Hepatocyte (in vitro differentiated cells): ENCODE data around the gene LVRN. TPM values are rescaled to one million over a fixed set of nuclear protein-coding genes. Genes with fewer than 3 reads are reported as not detected.

Experiments
- DNase-seq: peaks from one replicate; pipeline ENCODE4 v3.0.0-alpha.2; 2016; ENCODE audit warnings: low spot score
- H2AFZ ChIP-seq: fragments of 200-600 bp; sonication (generic); 2 replicates; pipeline ENCODE4 v1.6.0; 2016; ENCODE audit warnings: antibody characterized with exemption, mild to moderate bottlenecking
- H3K27ac ChIP-seq: fragments of 200-600 bp; sonication (generic); 2 replicates; pipeline ENCODE4 v1.5.1; 2016; ENCODE audit warnings: mild to moderate bottlenecking
- H3K27me3 ChIP-seq: fragments of 200-600 bp; sonication (generic); 2 replicates; pipeline ENCODE4 v1.6.1; 2016
- H3K36me3 ChIP-seq: fragments of 200-600 bp; sonication (generic); replicated peaks from 2 replicates; pipeline ENCODE4 v1.5.1; 2016; ENCODE audit warnings: low read depth; ENCODE audit not compliant: insufficient read depth
- H3K4me1 ChIP-seq: fragments of 200-600 bp; sonication (generic); 2 replicates; pipeline ENCODE4 v1.5.1; 2016; ENCODE audit warnings: mild to moderate bottlenecking, moderate library complexity; ENCODE audit not compliant: insufficient read depth
- H3K4me2 ChIP-seq: fragments of 200-600 bp; sonication (generic); 2 replicates; pipeline ENCODE4 v1.6.0; 2016
- H3K4me3 ChIP-seq: fragments of 200-600 bp; sonication (generic); 2 replicates; pipeline ENCODE4 v1.5.1; 2016; ENCODE audit warnings: mild to moderate bottlenecking
- H3K79me2 ChIP-seq: fragments of 200-600 bp; sonication (generic); 2 replicates; pipeline ENCODE4 v1.6.0; 2017; ENCODE audit warnings: mild to moderate bottlenecking
- H3K9me2 ChIP-seq: fragments of 200-600 bp; sonication (generic); replicated peaks from 2 replicates; pipeline ENCODE4 v1.6.0; 2017; ENCODE audit warnings: mild to moderate bottlenecking; ENCODE audit not compliant: insufficient read depth
- H3K9me3 ChIP-seq: fragments of 200-600 bp; sonication (generic); 2 replicates; pipeline ENCODE4 v1.5.1; 2016; ENCODE audit warnings: low read depth, mild to moderate bottlenecking
- H4K20me1 ChIP-seq: fragments of 200-600 bp; sonication (generic); 2 replicates; pipeline ENCODE4 v1.6.0; 2016; ENCODE audit warnings: mild to moderate bottlenecking; ENCODE audit not compliant: insufficient read depth, poor library complexity, severe bottlenecking
- EZH2 ChIP-seq: fragments of 200-600 bp; sonication (generic); IDR thresholded peaks from 2 replicates; pipeline ENCODE4 v1.6.1; 2016; ENCODE audit warnings: antibody characterized with exemption, mild to moderate bottlenecking, borderline replicate concordance
- EZH2phosphoT487 ChIP-seq: fragments of 200-600 bp; sonication (generic); IDR thresholded peaks from one replicate; pipeline ENCODE4 v1.6.1; 2018; ENCODE audit warnings: antibody characterized with exemption, mild to moderate bottlenecking, low read depth, moderate library complexity; ENCODE audit not compliant: unreplicated experiment, severe bottlenecking
- WGBS: methylation state at CpG from one replicate; pipeline ENCODE4 v1.1.6; 2016; ENCODE audit warnings: low lambda C conversion rate; ENCODE audit errors: missing lambda C conversion rate; 5-methylcytosine and 5-hydroxymethylcytosine counted together
- polyA plus RNA-seq: library from polyadenylated mRNA; unstranded; fragments of >200 nt; fragmentation: Nextera tagmentation; extraction: Ambion mirVana; gene quantifications from 2 replicates; pipeline ENCODE4 v1.2.1, GENCODE V29; 2016
- total RNA-seq: library from RNA; depleted of rRNA; stranded (reverse); fragments of >200 nt; gene quantifications from 2 replicates; pipeline ENCODE4 v1.2.3, GENCODE V29; 2014
- TF ChIP-seq, protein P1 (sequence below): fragments of 200-600 bp; sonication (generic); IDR thresholded peaks from 2 replicates; pipeline ENCODE4 v1.5.1; 2016; ENCODE audit warnings: antibody characterized with exemption, mild to moderate bottlenecking; ENCODE audit not compliant: poor library complexity

LVRN gene
- total and polyA plus RNA-seq, 2 experiments from 2014 or later = 0.43 TPM; not detected in 1

DNA sequence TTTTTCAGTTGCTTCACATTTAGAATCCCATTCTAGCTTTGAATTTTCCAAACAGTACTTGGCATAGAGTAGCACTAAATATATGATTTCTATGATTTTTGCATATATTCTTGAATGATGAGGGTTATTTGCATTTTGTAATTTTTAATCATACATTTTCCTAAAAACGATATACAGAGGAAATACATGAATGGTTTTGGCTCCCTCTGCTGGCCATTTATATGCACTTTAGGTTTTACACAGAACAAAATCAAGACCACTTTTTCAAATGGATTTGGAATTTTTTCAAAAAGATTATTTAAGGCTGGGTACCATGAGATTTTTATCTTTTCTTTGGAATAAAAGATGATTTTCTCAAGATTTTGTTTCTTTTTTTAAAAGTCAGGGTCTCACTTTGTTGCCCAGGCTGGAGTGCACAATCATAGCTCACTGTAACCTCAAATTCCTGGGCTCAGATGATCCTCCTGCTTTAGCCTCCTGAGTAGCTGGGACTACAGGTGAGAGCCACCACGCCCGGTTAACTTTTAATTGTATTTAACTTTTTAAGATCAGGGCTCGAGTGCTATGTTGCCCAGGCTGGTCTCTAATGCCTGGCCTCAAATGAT lies 105.9 kb downstream of the LVRN start:
- Histone ChIP-seq H4K20me1 (no peaks in the 10 kb centered on the region), H3K27ac (no peak overlapping the region), H3K9me2 (no peaks in the 10 kb centered on the region), H3K79me2 (no peaks in the 10 kb centered on the region), H3K27me3 (peaks cover 6% of the 10 kb centered on the region), H3K4me3 (no peak overlapping the region), H2AFZ (peak overlapping the region; percentile 2), H3K36me3 (no peaks in the 10 kb centered on the region), H3K4me1 (no peaks in the 10 kb centered on the region), H3K9me3 (no peaks in the 10 kb centered on the region), H3K4me2 (no peak overlapping the region)
- TF ChIP-seq, protein P1, sequence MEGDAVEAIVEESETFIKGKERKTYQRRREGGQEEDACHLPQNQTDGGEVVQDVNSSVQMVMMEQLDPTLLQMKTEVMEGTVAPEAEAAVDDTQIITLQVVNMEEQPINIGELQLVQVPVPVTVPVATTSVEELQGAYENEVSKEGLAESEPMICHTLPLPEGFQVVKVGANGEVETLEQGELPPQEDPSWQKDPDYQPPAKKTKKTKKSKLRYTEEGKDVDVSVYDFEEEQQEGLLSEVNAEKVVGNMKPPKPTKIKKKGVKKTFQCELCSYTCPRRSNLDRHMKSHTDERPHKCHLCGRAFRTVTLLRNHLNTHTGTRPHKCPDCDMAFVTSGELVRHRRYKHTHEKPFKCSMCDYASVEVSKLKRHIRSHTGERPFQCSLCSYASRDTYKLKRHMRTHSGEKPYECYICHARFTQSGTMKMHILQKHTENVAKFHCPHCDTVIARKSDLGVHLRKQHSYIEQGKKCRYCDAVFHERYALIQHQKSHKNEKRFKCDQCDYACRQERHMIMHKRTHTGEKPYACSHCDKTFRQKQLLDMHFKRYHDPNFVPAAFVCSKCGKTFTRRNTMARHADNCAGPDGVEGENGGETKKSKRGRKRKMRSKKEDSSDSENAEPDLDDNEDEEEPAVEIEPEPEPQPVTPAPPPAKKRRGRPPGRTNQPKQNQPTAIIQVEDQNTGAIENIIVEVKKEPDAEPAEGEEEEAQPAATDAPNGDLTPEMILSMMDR = peak; percentile 84
- TF ChIP-seq EZH2 = no peak
- 26% methylated on average over 4 of the region's 4 CpGs for WGBS
- DNase-seq = peak; percentile 82

DNA sequence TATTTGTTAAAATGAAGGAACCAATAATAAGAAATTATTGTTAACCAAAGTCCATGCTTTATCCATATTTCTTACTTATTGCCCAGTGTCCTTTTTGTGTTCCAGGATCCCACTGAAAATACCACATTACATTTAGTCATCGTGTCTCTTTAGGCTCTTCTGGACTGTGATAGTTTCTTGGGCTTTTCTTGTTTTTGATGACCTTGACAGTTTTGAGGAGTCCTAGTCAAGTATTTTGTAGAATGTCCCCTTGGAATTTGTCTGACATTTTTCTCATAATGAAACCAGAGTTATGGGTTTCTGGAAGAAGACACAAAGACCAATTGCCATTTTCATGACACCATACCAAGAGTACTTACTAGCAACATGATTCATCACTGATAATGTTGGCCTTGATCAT lies 108.9 kb downstream of the LVRN start:
- Histone ChIP-seq H3K4me1 (no peaks in the 10 kb centered on the region), H3K27ac (no peak overlapping the region), H3K27me3 (peaks cover 6% of the 10 kb centered on the region), H3K9me2 (no peaks in the 10 kb centered on the region), H2AFZ (no peak overlapping the region), H3K4me3 (no peak overlapping the region), H4K20me1 (no peaks in the 10 kb centered on the region), H3K36me3 (no peaks in the 10 kb centered on the region), H3K4me2 (no peak overlapping the region), H3K9me3 (no peaks in the 10 kb centered on the region), H3K79me2 (no peaks in the 10 kb centered on the region)
- TF ChIP-seq EZH2phosphoT487 = no peak
- TF ChIP-seq, protein P1 = no peak
- TF ChIP-seq EZH2 = no peak
- DNase-seq = no peak
- WGBS = 94% methylated on average over 1 of the region's 1 CpG

DNA sequence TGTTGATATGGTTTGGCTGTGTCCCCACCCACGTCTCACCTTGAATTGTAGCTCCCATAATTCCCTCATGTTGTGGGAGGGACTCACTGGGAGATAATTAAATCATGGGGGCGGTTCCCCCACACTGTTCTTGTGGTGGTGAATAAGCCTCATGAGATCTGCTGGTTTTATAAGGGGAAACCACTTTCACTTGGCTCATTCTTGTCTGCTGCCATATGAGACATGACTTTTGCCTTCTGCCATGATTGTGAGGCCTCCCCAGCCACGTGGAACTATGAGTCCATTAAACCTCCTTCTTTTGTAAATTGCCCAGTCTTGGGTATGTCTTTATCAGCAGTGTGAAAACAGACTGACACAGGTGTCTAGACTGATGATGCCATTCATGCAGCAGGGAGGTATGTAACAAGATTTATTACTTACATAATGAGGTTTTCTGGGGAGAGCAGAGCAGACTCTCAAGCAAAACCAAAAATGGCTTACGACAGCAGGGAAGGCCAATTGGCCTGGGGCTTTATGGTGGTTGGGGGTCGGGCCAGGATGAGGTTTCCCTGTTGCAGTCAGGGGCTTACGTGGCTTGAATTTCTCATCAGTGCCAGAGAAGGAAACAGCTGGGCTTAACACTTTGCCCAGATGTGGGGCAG lies 113.0 kb downstream of the LVRN start:
- no peaks in the 10 kb centered on the region for H4K20me1 ChIP-seq
- no peaks in the 10 kb centered on the region for H3K36me3 ChIP-seq
- no peaks in the 10 kb centered on the region for H3K9me3 ChIP-seq
- H3K79me2 ChIP-seq = no peaks in the 10 kb centered on the region
- H3K27ac ChIP-seq = no peak overlapping the region
- H3K4me1 ChIP-seq = no peaks in the 10 kb centered on the region
- H3K4me3 ChIP-seq = no peak overlapping the region
- 65% methylated on average over 6 of the region's 6 CpGs for WGBS
- H2AFZ ChIP-seq = no peak overlapping the region
- TF ChIP-seq, protein P1 = no peak
- TF ChIP-seq EZH2phosphoT487 = no peak
- TF ChIP-seq EZH2 = no peak
- peaks cover 2% of the 10 kb centered on the region for H3K27me3 ChIP-seq
- H3K9me2 ChIP-seq = no peaks in the 10 kb centered on the region
- no peak for DNase-seq
- no peak overlapping the region for H3K4me2 ChIP-seq
